HCT116 (cell line): ENCODE data around the gene ASPHD1. TPM values are rescaled to one million over a fixed set of nuclear protein-coding genes. Genes with fewer than 3 reads are reported as not detected.

Source experiments
- ATAC-seq: fragments of 200-7000 bp; cut with Tn5 transposase; 2 replicates; pipeline ENCODE4 v1.9.1; 2020; ENCODE audit warnings: mild to moderate bottlenecking, moderate library complexity
- BruUV-seq: library from RNA; stranded (reverse); fragments of 400-500 nt; replicated peaks from 2 replicates; lab custom pipeline; 2021; lab: Mats Ljungman, UMichigan
- CTCF ChIA-PET: fragments of 300-600 bp; sonication (Branson Sonifier 250); formaldehyde crosslinking; loops from one replicate; lab custom pipeline; 2021; ENCODE audit warnings: antibody characterized with exemption; lab: Charles Lee
- POLR2A ChIA-PET: fragments of 300-600, 350-600 bp; sonication (Branson Sonifier 250); formaldehyde crosslinking; loops from one replicate; lab custom pipeline; 2021; ENCODE audit warnings: antibody characterized with exemption; lab: Charles Lee
- RAD21 ChIA-PET, 2 experiments: fragments of 300-600 bp; sonication (Branson Sonifier 250); formaldehyde crosslinking; loops; one replicate each; lab custom pipeline; 2023; ENCODE audit warnings: low total read pairs in 2 of 2; ENCODE audit not compliant: uncharacterized antibody in 2 of 2, unreplicated experiment in 2 of 2, low non-redundant PET in 1 of 2; lab: Charles Lee
- DNase-seq: peaks from one replicate; pipeline ENCODE4 v3.0.0-alpha.2; 2010; ENCODE audit warnings: low read depth, low spot score
- H2AFZ ChIP-seq: fragments of 200-600 bp; shearing (Covaris generic), sonication (generic); 2 replicates; pipeline ENCODE4 v1.6.1; 2017; ENCODE audit warnings: low read depth, mixed run types, mixed read lengths, antibody characterized with exemption, low read length; ENCODE audit not compliant: poor library complexity, severe bottlenecking
- H3K27ac ChIP-seq: 2 replicates; pipeline ENCODE4 v1.5.1; 2012; ENCODE audit warnings: low read depth, low read length
- H3K27me3 ChIP-seq: fragments of 200-600 bp; sonication (generic); 2 replicates; pipeline ENCODE4 v1.6.1; 2016; ENCODE audit warnings: mixed run types, low read length, mixed read lengths; ENCODE audit not compliant: insufficient read depth
- H3K36me3 ChIP-seq, 2 experiments: fragments of 200-500 bp in 1 of 2; fragments of 200-600 bp in 1 of 2; sonication (Bioruptor generic) in 1 of 2; sonication (generic) in 1 of 2; 2 replicates each; pipeline versions ENCODE4 v1.5.1 to v1.6.1; 2014 to 2016; ENCODE audit warnings: low read length in 2 of 2, inconsistent platforms in 1 of 2, mixed read lengths in 1 of 2, mixed run types in 1 of 2; ENCODE audit not compliant: insufficient read depth in 2 of 2, control insufficient read depth in 1 of 2
- H3K4me1 ChIP-seq, 2 experiments: fragments of 200-600 bp in 1 of 2; sonication (generic) in 1 of 2; 2 replicates each; pipeline versions ENCODE4 v1.5.1 to v1.6.1; 2012 to 2017; ENCODE audit warnings: low read length in 2 of 2, inconsistent platforms in 1 of 2, mild to moderate bottlenecking in 1 of 2, mixed read lengths in 1 of 2, mixed run types in 1 of 2, moderate library complexity in 1 of 2; ENCODE audit not compliant: insufficient read depth in 2 of 2, control insufficient read depth in 1 of 2
- H3K4me2 ChIP-seq: fragments of 200-600 bp; sonication (generic); 2 replicates; pipeline ENCODE4 v1.6.1; 2017; ENCODE audit warnings: mixed run types, low read length, mixed read lengths
- H3K4me3 ChIP-seq, 2 experiments: fragments of 200-600 bp in 1 of 2; sonication (generic) in 1 of 2; replicated peaks in 1 of 2; 2 replicates each; pipeline ENCODE4 v1.5.1; 2011 to 2016; ENCODE audit warnings: low read length in 2 of 2, control low read depth in 1 of 2, low read depth in 1 of 2, mild to moderate bottlenecking in 1 of 2, mixed read lengths in 1 of 2, mixed run types in 1 of 2
- H3K79me2 ChIP-seq: fragments of 200-600 bp; sonication (generic); 2 replicates; pipeline ENCODE4 v1.6.1; 2017; ENCODE audit warnings: mild to moderate bottlenecking, mixed run types, low read length, moderate library complexity, mixed read lengths; ENCODE audit not compliant: insufficient read depth
- H3K9ac ChIP-seq: fragments of 200-600 bp; sonication (generic); 2 replicates; pipeline ENCODE4 v1.6.1; 2016; ENCODE audit warnings: low read length, mixed read lengths
- H3K9me2 ChIP-seq: fragments of 200-600 bp; sonication (generic), shearing (Covaris generic); 2 replicates; pipeline ENCODE4 v1.6.1; 2017; ENCODE audit warnings: mixed run types, mild to moderate bottlenecking, moderate library complexity; ENCODE audit not compliant: insufficient read depth
- H3K9me3 ChIP-seq, 2 experiments: fragments of 200-500 bp in 1 of 2; fragments of 200-600 bp in 1 of 2; sonication (Bioruptor generic) in 1 of 2; sonication (generic) in 1 of 2; 2 replicates each; pipeline ENCODE4 v1.6.1; 2014 to 2017; ENCODE audit warnings: low read length in 2 of 2, mixed read lengths in 2 of 2, inconsistent platforms in 1 of 2, low read depth in 1 of 2, mild to moderate bottlenecking in 1 of 2, mixed run types in 1 of 2, moderate library complexity in 1 of 2; ENCODE audit not compliant: control insufficient read depth in 1 of 2, insufficient read depth in 1 of 2
- H4K20me1 ChIP-seq: fragments of 200-600 bp; sonication (generic), shearing (Covaris generic); 2 replicates; pipeline ENCODE4 v1.6.1; 2017; ENCODE audit warnings: mixed run types, mild to moderate bottlenecking, moderate library complexity; ENCODE audit not compliant: insufficient read depth
- ATF3 ChIP-seq: IDR thresholded peaks from 2 replicates; pipeline ENCODE4 v1.6.1; 2012
- CEBPB ChIP-seq: IDR thresholded peaks from 2 replicates; pipeline ENCODE4 v1.6.1; 2012; ENCODE audit warnings: low read depth
- EGR1 ChIP-seq: IDR thresholded peaks from 2 replicates; pipeline ENCODE4 v1.6.1; 2012; ENCODE audit warnings: low read depth
- REST ChIP-seq: IDR thresholded peaks from 2 replicates; pipeline ENCODE4 v1.6.1; 2012; ENCODE audit warnings: low read depth
- TCF7L2 ChIP-seq: IDR thresholded peaks from 2 replicates; pipeline ENCODE4 v1.7.0; 2011; ENCODE audit warnings: borderline replicate concordance, inconsistent platforms; ENCODE audit not compliant: insufficient read depth, insufficient read length; ENCODE audit errors: extremely low read depth
- ZNF274 ChIP-seq: fragments of 200-500 bp; sonication (Bioruptor generic); IDR thresholded peaks from 2 replicates; pipeline ENCODE4 v1.6.1; 2014; ENCODE audit warnings: mild to moderate bottlenecking, low read depth, low read length, inconsistent platforms
- intact Hi-C: fragments of 100-400 bp; cut with micrococcal nuclease; formaldehyde crosslinking; loops from 2 replicates; pipeline ENCODE4 v1.10.0; 2022
- total RNA-seq: library from RNA; stranded (reverse); gene quantifications from one replicate; pipeline ENCODE4 v1.2.1, GENCODE V29; 2021; ENCODE audit not compliant: unreplicated experiment

ASPHD1 gene
- total RNA-seq, 1 experiment from 2014 or later = 18.4 TPM

GRCh38 chr16:29904947-29905346, 4.7 kb downstream of the ASPHD1 start:
- Histone ChIP-seq H3K9me3 (no peaks in the 10 kb centered on the region), H3K79me2 (no peaks in the 10 kb centered on the region), H3K4me2 (no peak overlapping the region), H2AFZ (no peak overlapping the region), H3K9ac (no peak overlapping the region), H3K9me2 (no peaks in the 10 kb centered on the region), H4K20me1 (no peaks in the 10 kb centered on the region), H3K27ac (no peak overlapping the region), H3K4me1 (peaks cover 0 to 15% of the 10 kb centered on the region in 2 experiments; a peak in 2 of 4 replicates), H3K4me3 (no peak overlapping the region), H3K27me3 (no peaks in the 10 kb centered on the region), H3K36me3 (no peaks in the 10 kb centered on the region)
- DNase-seq (no peak), ATAC-seq (no peak)
- no peak for TF ChIP-seq CEBPB
- no peak for TF ChIP-seq TCF7L2
- no peak for TF ChIP-seq EGR1
- TF ChIP-seq ZNF274 = no peak
- TF ChIP-seq ATF3 = no peak
- TF ChIP-seq REST = no peak
- BruUV-seq = no TSS peak
- intact Hi-C loops = no loop called here
- ChIA-PET POLR2A (interaction anchor here (0.7 kb wide), 2 partner anchors 13 to 88 kb away, joined by 3 read pairs; no protein-coding TSS in a partner anchor), CTCF (interaction anchor here (0.6 kb wide), 1 partner anchor 194 kb away, joined by 3 read pairs; no protein-coding TSS in a partner anchor), RAD21 (no interaction called here)
